ENCODE measurements around the gene FNDC4. TPM values are rescaled to one million over a fixed set of nuclear protein-coding genes. Genes with fewer than 3 reads are reported as not detected.
"Not testable (repeated sequence)": the region's sequence is repeated elsewhere in the genome, so short reads cannot be mapped to it uniquely, and the experiment has no call there.

The FNDC4 gene, protein sequence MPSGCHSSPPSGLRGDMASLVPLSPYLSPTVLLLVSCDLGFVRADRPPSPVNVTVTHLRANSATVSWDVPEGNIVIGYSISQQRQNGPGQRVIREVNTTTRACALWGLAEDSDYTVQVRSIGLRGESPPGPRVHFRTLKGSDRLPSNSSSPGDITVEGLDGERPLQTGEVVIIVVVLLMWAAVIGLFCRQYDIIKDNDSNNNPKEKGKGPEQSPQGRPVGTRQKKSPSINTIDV
- 10 to 100 TPM in 1 of 10 donors, 1 to 10 TPM in 7, under 1 TPM in 2; 0.58 to 11.7 (median 1.7) TPM for total RNA-seq
- 10 to 100 TPM in 1 of 2 donors, 1 to 10 TPM in 1; 2.3 to 11.3 TPM for polyA plus RNA-seq
- long read RNA-seq, donor 1, transcript FNDC4-201 (7 exons, 1,657 nt): major isoform, 6 of 7 reads
- long read RNA-seq, donor 1, partial matches to known transcripts: 0 of 7 reads
- long read RNA-seq, donor 1, other reads (novel, unspliced or antisense): 1 of 7 reads
- long read RNA-seq, donor 2, partial matches to known transcripts: 0 of 4 reads
- long read RNA-seq, donor 2, other reads (novel, unspliced or antisense): 0 of 4 reads
- long read RNA-seq, donor 3, partial matches to known transcripts: 3 of 6 reads
- long read RNA-seq, donor 3, other reads (novel, unspliced or antisense): 1 of 6 reads

DNA sequence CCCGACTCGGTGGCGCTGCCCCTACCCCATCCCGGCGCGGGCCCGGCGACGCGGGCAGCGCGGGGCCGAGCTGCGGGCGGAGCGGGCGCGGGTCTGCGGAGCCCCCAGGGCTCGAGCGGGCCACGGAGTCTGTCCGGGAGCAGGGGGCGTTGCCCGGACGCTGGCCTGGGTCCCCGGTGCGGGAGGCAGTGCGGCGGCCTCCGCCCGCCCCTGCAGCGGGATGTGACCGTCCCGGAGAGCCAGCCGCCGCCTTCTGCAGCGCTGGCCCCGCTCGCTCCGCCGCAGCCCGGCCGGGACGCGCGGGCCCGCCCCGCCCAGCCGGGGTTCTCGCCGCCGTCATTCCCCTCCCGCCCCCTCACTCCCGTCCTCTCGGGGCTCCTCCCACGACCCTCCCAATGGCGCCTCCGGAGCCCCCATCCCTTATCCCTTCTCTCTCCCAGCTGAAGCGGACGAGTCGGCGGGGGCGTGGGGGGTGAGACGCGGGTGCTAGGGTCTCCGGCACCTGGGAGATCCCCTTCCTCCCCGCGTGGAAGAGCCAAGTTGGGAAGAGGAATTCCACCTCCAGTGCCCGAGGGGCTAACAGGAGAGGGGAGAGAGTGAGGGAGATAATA lies at the start of gene FNDC4:
FNDC4 (minus strand) TSS at position 257 of the 611 bp plus-strand sequence. CDS start 521 bp downstream, outside the sequence.
- H3K4me3 ChIP-seq: peak within 1 kb of the TSS; percentile 49 to 65 (median 58)
- TF ChIP-seq, protein P1, sequence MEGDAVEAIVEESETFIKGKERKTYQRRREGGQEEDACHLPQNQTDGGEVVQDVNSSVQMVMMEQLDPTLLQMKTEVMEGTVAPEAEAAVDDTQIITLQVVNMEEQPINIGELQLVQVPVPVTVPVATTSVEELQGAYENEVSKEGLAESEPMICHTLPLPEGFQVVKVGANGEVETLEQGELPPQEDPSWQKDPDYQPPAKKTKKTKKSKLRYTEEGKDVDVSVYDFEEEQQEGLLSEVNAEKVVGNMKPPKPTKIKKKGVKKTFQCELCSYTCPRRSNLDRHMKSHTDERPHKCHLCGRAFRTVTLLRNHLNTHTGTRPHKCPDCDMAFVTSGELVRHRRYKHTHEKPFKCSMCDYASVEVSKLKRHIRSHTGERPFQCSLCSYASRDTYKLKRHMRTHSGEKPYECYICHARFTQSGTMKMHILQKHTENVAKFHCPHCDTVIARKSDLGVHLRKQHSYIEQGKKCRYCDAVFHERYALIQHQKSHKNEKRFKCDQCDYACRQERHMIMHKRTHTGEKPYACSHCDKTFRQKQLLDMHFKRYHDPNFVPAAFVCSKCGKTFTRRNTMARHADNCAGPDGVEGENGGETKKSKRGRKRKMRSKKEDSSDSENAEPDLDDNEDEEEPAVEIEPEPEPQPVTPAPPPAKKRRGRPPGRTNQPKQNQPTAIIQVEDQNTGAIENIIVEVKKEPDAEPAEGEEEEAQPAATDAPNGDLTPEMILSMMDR (IDR thresholded peaks at IDR 0.05): no peak
- no peaks in the 10 kb centered on the region for H3K9me3 ChIP-seq
- H3K27ac ChIP-seq: peak within 1 kb of the TSS in 4 of 10 donors; percentile 12 to 53 (median 52)
- intact Hi-C loops (cut with DNase I): loop anchor here in 4 of 10 donors (5.0 to 10.0 kb wide), 3 partner anchors 87 to 130 kb away; partner anchors contain the start of genes CCDC121 (in 2 of the 4), GPN1 (in 2 of the 4) and ZNF512 (in 2 of the 4)
- peaks cover 0 to 57% (median 13%) of the 10 kb centered on the region in 7 donors for H3K27me3 ChIP-seq
- peaks cover 0 to 31% (median 9%) of the 10 kb centered on the region in 9 donors for H3K4me1 ChIP-seq
- no peaks in the 10 kb centered on the region for H3K36me3 ChIP-seq
- 0 to 1% methylated on average over 59 to 70 of the region's 70 CpGs for WGBS, 2 donors
- DNase-seq: peak; percentile 17 to 28
- ATAC-seq: peak; percentile 27 to 69 (median 40)

DNA sequence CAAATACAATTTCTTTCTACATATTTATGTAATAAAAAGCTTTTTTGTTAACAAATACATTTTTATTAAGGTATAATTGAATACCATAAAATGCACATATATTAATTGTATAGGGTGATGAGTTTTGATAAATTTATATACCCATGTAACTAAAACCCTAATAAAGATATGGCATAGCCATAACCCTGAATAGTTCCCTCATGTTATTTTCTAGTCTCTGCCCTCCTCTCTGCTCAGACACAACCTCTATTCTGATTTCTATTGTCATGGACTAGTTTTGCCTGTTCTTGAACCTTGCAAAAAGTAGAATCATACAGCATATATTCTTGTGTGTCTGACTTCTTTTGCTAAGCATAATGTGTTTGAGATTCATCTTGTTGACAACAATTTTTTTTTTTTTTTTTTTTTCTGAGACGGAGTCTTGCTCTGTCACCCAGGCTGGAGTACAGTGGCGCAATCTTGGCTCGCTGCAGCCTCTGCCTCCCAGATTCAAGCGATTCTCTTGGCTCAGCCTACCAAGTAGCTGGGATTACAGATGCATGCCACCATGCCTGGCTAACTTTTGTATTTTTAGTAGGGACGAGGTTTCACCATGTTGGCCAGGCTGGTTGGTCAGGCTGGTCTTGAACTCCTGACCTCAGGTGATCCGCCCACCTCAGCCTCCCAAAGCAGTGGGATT lies 49.3 kb upstream of the FNDC4 start:
- intact Hi-C loops (cut with DNase I): no loop called here
- Histone ChIP-seq H3K4me3 (no peak overlapping the region), H3K4me1 (no peaks in the 10 kb centered on the region), H3K9me3 (peaks cover 0 to 15% (median 0%) of the 10 kb centered on the region in 11 donors), H3K27ac (no peak overlapping the region), H3K27me3 (no peaks in the 10 kb centered on the region), H3K36me3 (no peaks in the 10 kb centered on the region)
- ATAC-seq (no peak), DNase-seq (no peak)
- 83 to 94% methylated on average over 5 to 6 of the region's 6 CpGs for WGBS, 2 donors
- TF ChIP-seq, protein P1 (IDR thresholded peaks at IDR 0.05): no peak

DNA sequence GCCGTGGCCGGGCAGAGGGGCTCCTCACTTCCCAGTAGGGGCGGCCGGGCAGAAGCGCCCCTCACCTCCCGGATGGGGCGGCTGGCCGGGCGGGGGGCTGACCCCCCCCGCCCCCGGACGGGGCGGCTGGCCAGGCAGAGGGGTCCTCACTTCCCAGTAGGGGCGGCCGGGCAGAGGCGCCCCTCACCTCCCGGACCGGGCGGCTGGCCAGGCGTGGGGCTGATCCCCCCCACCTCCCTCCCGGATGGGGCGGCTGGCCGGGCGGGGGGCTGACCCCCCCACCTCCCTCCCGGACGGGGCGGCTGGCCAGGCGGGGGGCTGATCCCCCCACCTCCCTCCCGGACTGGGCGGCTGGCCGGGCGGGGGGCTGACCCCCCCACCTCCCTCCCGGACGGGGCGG lies 44.6 kb upstream of the FNDC4 start:
- DNase-seq; ATAC-seq; H3K27me3 ChIP-seq; H3K27ac ChIP-seq; H3K4me1 ChIP-seq; intact Hi-C loops (cut with DNase I); H3K4me3 ChIP-seq; H3K9me3 ChIP-seq; H3K36me3 ChIP-seq: not testable (repeated sequence)
- 90 to 94% methylated on average over 7 to 26 of the region's 35 CpGs for WGBS, 2 donors

DNA sequence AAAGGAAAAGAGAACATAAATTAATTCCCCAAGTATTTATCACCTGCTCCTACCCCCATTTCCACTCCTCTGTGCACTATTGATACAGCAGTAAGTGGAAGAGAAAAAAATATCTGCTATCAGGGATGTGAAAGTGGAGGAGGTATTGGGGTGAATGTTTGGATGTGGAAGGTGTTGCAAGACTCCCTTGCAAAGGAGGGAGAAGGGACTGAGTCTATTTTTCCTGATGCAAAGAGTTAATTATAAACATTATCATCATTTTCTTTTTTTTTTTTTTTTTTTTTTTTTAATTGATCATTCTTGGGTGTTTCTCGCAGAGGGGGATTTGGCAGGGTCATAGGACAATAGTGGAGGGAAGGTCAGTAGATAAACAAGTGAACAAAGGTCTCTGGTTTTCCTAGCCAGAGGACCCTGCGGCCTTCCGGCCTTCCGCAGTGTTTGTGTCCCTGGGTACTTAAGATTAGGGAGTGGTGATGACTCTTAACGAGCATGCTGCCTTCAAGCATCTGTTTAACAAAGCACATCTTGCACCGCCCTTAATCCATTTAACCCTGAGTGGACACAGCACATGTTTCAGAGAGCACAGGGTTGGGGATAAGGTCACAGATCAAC lies 43.9 kb upstream of the FNDC4 start:
- H3K4me3 ChIP-seq; H3K36me3 ChIP-seq; ATAC-seq; H3K9me3 ChIP-seq; intact Hi-C loops (cut with DNase I); H3K27me3 ChIP-seq; H3K27ac ChIP-seq; DNase-seq; H3K4me1 ChIP-seq: not testable (repeated sequence)
- WGBS, 2 donors: 46 to 51% methylated on average over 4 to 5 of the region's 6 CpGs

All from heart right ventricle (tissue), 16 donors.